ENCODE data around the gene KDR.
A peak's percentile ranks its signal among the peaks of the same experiment; 100 is the strongest.

KDR gene

GRCh38 chr4:55125087-55125721 lies at the start of gene KDR:
TSS of gene KDR (minus strand) at chr4:55125595. CDS start at chr4:55125293, 302 bp downstream.
- H3K27me3 ChIP-seq, result peaks cover 56% of the 10 kb centered on the region
- no peak for TF ChIP-seq CTCF (IDR thresholded peaks at IDR 0.05)
- H3K4me3 ChIP-seq (ENCODE audit: low read depth in 1 of 2, low read length in 1 of 2), result peak within 1 kb of the TSS in 1 of 2 experiments; percentile 15
- H3K4me1 ChIP-seq (ENCODE audit: control insufficient read depth in 1 of 2, insufficient read depth in 1 of 2, low read depth in 1 of 2, low read length in 1 of 2), result peaks cover 7 to 8% of the 10 kb centered on the region in 2 experiments
- no peak within 1 kb of the TSS for H3K27ac ChIP-seq
- H3K9me3 ChIP-seq, result no peaks in the 10 kb centered on the region
- no peaks in the 10 kb centered on the region for H3K36me3 ChIP-seq

- no peaks in the 10 kb centered on the region for H3K36me3 ChIP-seq
- no peaks in the 10 kb centered on the region for H3K9me3 ChIP-seq
- no peak overlapping the region for H3K27ac ChIP-seq
- H3K4me3 ChIP-seq (ENCODE audit: low read depth in 1 of 2, low read length in 1 of 2), result no peak overlapping the region
- no peaks in the 10 kb centered on the region for H3K4me1 ChIP-seq (ENCODE audit: control insufficient read depth in 1 of 2, insufficient read depth in 1 of 2, low read depth in 1 of 2, low read length in 1 of 2)
- H3K27me3 ChIP-seq, result no peaks in the 10 kb centered on the region
- TF ChIP-seq CTCF (IDR thresholded peaks at IDR 0.05), result no peak
These were observed 48.2 kb upstream of the KDR start for GRCh38 chr4:55173580-55173979.

GRCh38 chr4:55172694-55173287 lies 47.4 kb upstream of the KDR start:
- Histone ChIP-seq H3K27ac (no peak overlapping the region), H3K9me3 (no peaks in the 10 kb centered on the region), H3K27me3 (no peaks in the 10 kb centered on the region), H3K4me3 (ENCODE audit: low read depth in 1 of 2, low read length in 1 of 2) (no peak overlapping the region), H3K4me1 (ENCODE audit: control insufficient read depth in 1 of 2, insufficient read depth in 1 of 2, low read depth in 1 of 2, low read length in 1 of 2) (no peaks in the 10 kb centered on the region), H3K36me3 (no peaks in the 10 kb centered on the region)
- TF ChIP-seq CTCF (IDR thresholded peaks at IDR 0.05), result no peak

- no peak overlapping the region for H3K27ac ChIP-seq
These were observed 45.1 kb upstream of the KDR start for GRCh38 chr4:55170462-55170861.

GRCh38 chr4:55169352-55169961 lies 44.1 kb upstream of the KDR start:
- Histone ChIP-seq H3K36me3 (no peaks in the 10 kb centered on the region), H3K4me3 (ENCODE audit: low read depth in 1 of 2, low read length in 1 of 2) (no peak overlapping the region), H3K9me3 (no peaks in the 10 kb centered on the region), H3K27ac (no peak overlapping the region), H3K4me1 (ENCODE audit: control insufficient read depth in 1 of 2, insufficient read depth in 1 of 2, low read depth in 1 of 2, low read length in 1 of 2) (no peaks in the 10 kb centered on the region), H3K27me3 (no peaks in the 10 kb centered on the region)
- no peak for TF ChIP-seq CTCF (IDR thresholded peaks at IDR 0.05)

More at GRCh38 chr4:55170462-55170861, 45.1 kb upstream of the KDR start:
- Histone ChIP-seq H3K4me1 (ENCODE audit: control insufficient read depth in 1 of 2, insufficient read depth in 1 of 2, low read depth in 1 of 2, low read length in 1 of 2) (no peaks in the 10 kb centered on the region), H3K27me3 (no peaks in the 10 kb centered on the region), H3K9me3 (no peaks in the 10 kb centered on the region), H3K4me3 (ENCODE audit: low read depth in 1 of 2, low read length in 1 of 2) (no peak overlapping the region), H3K36me3 (no peaks in the 10 kb centered on the region)
- TF ChIP-seq CTCF (IDR thresholded peaks at IDR 0.05), result no peak

Data from neutrophil (primary cell).